ENCODE results near the gene KRTAP5-7.
A peak's percentile ranks its signal among the peaks of the same experiment; 100 is the strongest.

Gene KRTAP5-7

DNA sequence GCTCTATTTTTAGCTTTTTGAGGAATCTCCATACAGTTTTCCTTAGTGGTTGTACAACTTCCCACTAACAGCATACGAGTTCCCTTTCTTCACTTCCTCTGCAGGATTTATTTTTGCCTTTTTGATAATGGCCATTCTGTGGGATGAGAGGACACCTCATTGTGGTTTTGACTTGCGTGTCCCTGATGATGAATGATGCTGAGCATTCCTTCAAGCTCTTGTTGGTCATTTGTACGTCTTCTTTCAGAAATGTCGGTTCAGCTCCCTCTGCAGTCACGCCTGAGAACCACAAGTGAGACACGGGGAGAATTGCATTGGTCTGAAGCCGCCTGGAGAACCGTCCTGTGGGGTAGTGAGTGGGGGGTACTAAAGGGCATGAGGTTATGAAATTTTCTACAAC, 36.3 kb downstream of the KRTAP5-7 start:
- Histone ChIP-seq H2AFZ (ENCODE audit: low read length) (no peak overlapping the region), H3K9ac (ENCODE audit: low read depth, low read length, poor library complexity, severe bottlenecking) (no peak overlapping the region), H3K4me1 (ENCODE audit: insufficient read depth, low read length, poor library complexity, severe bottlenecking) (no peaks in the 10 kb centered on the region), H3K79me2 (ENCODE audit: insufficient read depth, low read length) (no peaks in the 10 kb centered on the region), H3K4me3 (ENCODE audit: low read length, poor library complexity, severe bottlenecking) (no peak overlapping the region), H4K20me1 (ENCODE audit: insufficient read depth, low read length, poor library complexity, severe bottlenecking) (no peaks in the 10 kb centered on the region), H3K4me2 (ENCODE audit: low read depth, low read length, poor library complexity, severe bottlenecking) (no peak overlapping the region), H3K9me2 (replicated peaks; ENCODE audit: low read depth, low read length) (no peaks in the 10 kb centered on the region), H3K36me3 (ENCODE audit: insufficient read depth, low read length) (no peaks in the 10 kb centered on the region), H3F3A (ENCODE audit: low read depth) (no peaks in the 10 kb centered on the region), H3K27me3 (ENCODE audit: insufficient read depth, low read length, poor library complexity, severe bottlenecking) (no peaks in the 10 kb centered on the region), H3K9me3 (ENCODE audit: insufficient read depth, low read depth, low read length) (no peaks in the 10 kb centered on the region)
- TF ChIP-seq EZH2phosphoT487 (IDR thresholded peaks at IDR 0.05; ENCODE audit: borderline replicate concordance), result no peak
- TF ChIP-seq, protein P1, sequence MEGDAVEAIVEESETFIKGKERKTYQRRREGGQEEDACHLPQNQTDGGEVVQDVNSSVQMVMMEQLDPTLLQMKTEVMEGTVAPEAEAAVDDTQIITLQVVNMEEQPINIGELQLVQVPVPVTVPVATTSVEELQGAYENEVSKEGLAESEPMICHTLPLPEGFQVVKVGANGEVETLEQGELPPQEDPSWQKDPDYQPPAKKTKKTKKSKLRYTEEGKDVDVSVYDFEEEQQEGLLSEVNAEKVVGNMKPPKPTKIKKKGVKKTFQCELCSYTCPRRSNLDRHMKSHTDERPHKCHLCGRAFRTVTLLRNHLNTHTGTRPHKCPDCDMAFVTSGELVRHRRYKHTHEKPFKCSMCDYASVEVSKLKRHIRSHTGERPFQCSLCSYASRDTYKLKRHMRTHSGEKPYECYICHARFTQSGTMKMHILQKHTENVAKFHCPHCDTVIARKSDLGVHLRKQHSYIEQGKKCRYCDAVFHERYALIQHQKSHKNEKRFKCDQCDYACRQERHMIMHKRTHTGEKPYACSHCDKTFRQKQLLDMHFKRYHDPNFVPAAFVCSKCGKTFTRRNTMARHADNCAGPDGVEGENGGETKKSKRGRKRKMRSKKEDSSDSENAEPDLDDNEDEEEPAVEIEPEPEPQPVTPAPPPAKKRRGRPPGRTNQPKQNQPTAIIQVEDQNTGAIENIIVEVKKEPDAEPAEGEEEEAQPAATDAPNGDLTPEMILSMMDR (conservative IDR thresholded peaks at IDR 0.05; ENCODE audit: low read length), result peak; percentile 72

DNA sequence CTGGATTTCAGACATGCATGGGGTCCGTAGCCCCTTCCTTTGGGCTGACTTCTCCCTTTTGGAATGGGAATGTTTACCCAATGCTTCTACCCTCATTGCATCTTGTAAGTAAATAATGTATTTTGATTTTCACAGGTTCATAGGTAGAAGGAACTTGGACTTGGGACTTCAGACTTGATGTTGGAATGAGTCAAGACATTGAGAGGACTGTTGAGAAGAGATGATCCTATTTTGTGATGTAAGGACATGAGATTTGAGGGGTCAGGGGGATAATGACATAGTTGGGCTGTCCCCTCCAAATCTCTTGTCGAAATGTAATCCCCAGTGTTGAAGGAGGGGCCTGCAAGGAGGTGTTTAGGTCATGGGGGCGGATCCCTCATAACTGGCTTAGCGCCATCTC, 37.4 kb downstream of the KRTAP5-7 start:
- Histone ChIP-seq H3K4me1 (ENCODE audit: insufficient read depth, low read length, poor library complexity, severe bottlenecking) (no peaks in the 10 kb centered on the region), H3F3A (ENCODE audit: low read depth) (no peaks in the 10 kb centered on the region), H3K4me3 (ENCODE audit: low read length, poor library complexity, severe bottlenecking) (no peak overlapping the region), H3K36me3 (ENCODE audit: insufficient read depth, low read length) (no peaks in the 10 kb centered on the region), H2AFZ (ENCODE audit: low read length) (no peak overlapping the region), H3K9me3 (ENCODE audit: insufficient read depth, low read depth, low read length) (no peaks in the 10 kb centered on the region), H3K79me2 (ENCODE audit: insufficient read depth, low read length) (no peaks in the 10 kb centered on the region), H4K20me1 (ENCODE audit: insufficient read depth, low read length, poor library complexity, severe bottlenecking) (no peaks in the 10 kb centered on the region), H3K4me2 (ENCODE audit: low read depth, low read length, poor library complexity, severe bottlenecking) (no peak overlapping the region), H3K9ac (ENCODE audit: low read depth, low read length, poor library complexity, severe bottlenecking) (no peak overlapping the region), H3K27me3 (ENCODE audit: insufficient read depth, low read length, poor library complexity, severe bottlenecking) (no peaks in the 10 kb centered on the region), H3K9me2 (replicated peaks; ENCODE audit: low read depth, low read length) (no peaks in the 10 kb centered on the region)
- TF ChIP-seq, protein P1 (conservative IDR thresholded peaks at IDR 0.05; ENCODE audit: low read length), result no peak
- no peak for TF ChIP-seq EZH2phosphoT487 (IDR thresholded peaks at IDR 0.05; ENCODE audit: borderline replicate concordance)

DNA sequence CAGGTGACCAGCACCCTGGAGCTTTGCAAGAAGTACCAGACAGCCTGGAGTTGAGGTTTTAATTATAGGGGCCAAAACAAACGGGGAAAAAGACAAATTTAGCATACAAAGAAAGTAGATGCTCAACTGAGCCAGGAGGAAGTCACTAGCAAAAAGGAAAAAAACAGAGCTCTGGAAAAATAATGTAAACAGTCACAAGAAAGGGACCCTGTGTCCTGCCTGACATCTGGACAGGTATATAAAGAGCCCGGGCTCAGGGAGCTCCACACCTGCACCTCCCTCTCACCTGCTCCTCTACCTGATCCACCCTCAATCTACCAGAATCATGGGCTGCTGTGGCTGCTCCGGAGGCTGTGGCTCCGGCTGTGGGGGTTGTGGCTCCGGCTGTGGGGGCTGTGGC, 38.2 kb downstream of the KRTAP5-7 start, which contains the start of gene KRTAP5-10:
KRTAP5-10 (plus strand) TSS at position 301 of the 400 bp plus-strand sequence; CDS start at position 326, 25 bp downstream.
- H3K9me2 ChIP-seq (replicated peaks; ENCODE audit: low read depth, low read length), result no peaks in the 10 kb centered on the region
- H3K4me1 ChIP-seq (ENCODE audit: insufficient read depth, low read length, poor library complexity, severe bottlenecking), result no peaks in the 10 kb centered on the region
- no peaks in the 10 kb centered on the region for H4K20me1 ChIP-seq (ENCODE audit: insufficient read depth, low read length, poor library complexity, severe bottlenecking)
- no peaks in the 10 kb centered on the region for H3K9me3 ChIP-seq (ENCODE audit: insufficient read depth, low read depth, low read length)
- H2AFZ ChIP-seq (ENCODE audit: low read length), result no peak within 1 kb of the TSS
- TF ChIP-seq EZH2phosphoT487 (IDR thresholded peaks at IDR 0.05; ENCODE audit: borderline replicate concordance), result no peak
- TF ChIP-seq, protein P1 (conservative IDR thresholded peaks at IDR 0.05; ENCODE audit: low read length), result no peak
- H3K4me3 ChIP-seq (ENCODE audit: low read length, poor library complexity, severe bottlenecking), result no peak within 1 kb of the TSS
- H3K79me2 ChIP-seq (ENCODE audit: insufficient read depth, low read length), result no peaks in the 10 kb centered on the region
- H3K4me2 ChIP-seq (ENCODE audit: low read depth, low read length, poor library complexity, severe bottlenecking), result no peak within 1 kb of the TSS
- H3K9ac ChIP-seq (ENCODE audit: low read depth, low read length, poor library complexity, severe bottlenecking), result no peak within 1 kb of the TSS
- H3F3A ChIP-seq (ENCODE audit: low read depth), result no peaks in the 10 kb centered on the region
- H3K36me3 ChIP-seq (ENCODE audit: insufficient read depth, low read length), result no peaks in the 10 kb centered on the region
- no peaks in the 10 kb centered on the region for H3K27me3 ChIP-seq (ENCODE audit: insufficient read depth, low read length, poor library complexity, severe bottlenecking)
